22Rv1 (cell line): ENCODE measurements around the gene BCL2L11.

Experiments
- H3K27ac ChIP-seq: fragments of 450-650 bp; 2 replicates; pipeline ENCODE4 v1.5.1; 2017
- CTCF ChIP-seq: fragments of 450-650 bp; IDR thresholded peaks from 2 replicates; pipeline ENCODE4 v1.5.1; 2017; ENCODE audit warnings: mild to moderate bottlenecking
- ZFX ChIP-seq: fragments of 450-650 bp; IDR thresholded peaks from 2 replicates; pipeline ENCODE4 v1.6.1; 2017; ENCODE audit warnings: antibody characterized with exemption, borderline replicate concordance

BCL2L11 gene

GRCh38 chr2:111157071-111157661, 36.5 kb downstream of the BCL2L11 start:
- no peak overlapping the region for H3K27ac ChIP-seq
- TF ChIP-seq ZFX (no peak), CTCF (no peak)

- TF ChIP-seq ZFX, result no peak
- no peak for TF ChIP-seq CTCF
- H3K27ac ChIP-seq, result no peak overlapping the region
These were observed 37.1 kb downstream of the BCL2L11 start for GRCh38 chr2:111157798-111158197.

GRCh38 chr2:111159641-111160040, 38.9 kb downstream of the BCL2L11 start:
- TF ChIP-seq ZFX (no peak), CTCF (no peak)
- no peak overlapping the region for H3K27ac ChIP-seq

- H3K27ac ChIP-seq, result no peak overlapping the region
- TF ChIP-seq CTCF (no peak), ZFX (no peak)
These were observed 40.0 kb downstream of the BCL2L11 start for GRCh38 chr2:111160758-111161157.

DNA sequence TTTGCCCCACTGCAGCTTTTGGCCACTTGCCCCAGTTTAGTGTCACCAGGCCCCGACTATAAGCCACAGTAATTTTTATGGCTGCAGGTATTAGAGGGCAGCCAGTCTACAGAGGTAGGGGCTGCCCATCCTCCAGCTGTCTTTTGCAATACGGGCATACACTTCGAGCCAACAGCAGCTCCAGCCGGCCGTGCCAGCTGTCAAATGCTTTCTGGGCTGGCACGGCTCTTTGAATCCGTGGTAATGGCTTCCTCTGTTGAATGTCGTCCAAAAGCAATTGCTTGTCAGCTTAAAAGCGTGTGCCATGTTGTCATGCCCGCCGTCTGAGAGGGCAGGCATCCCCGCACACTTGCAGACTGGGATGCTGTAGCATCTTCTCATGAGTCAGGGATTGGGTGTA, 41.3 kb downstream of the BCL2L11 start:
- H3K27ac ChIP-seq, result no peak overlapping the region
- TF ChIP-seq CTCF (no peak), ZFX (no peak)

DNA sequence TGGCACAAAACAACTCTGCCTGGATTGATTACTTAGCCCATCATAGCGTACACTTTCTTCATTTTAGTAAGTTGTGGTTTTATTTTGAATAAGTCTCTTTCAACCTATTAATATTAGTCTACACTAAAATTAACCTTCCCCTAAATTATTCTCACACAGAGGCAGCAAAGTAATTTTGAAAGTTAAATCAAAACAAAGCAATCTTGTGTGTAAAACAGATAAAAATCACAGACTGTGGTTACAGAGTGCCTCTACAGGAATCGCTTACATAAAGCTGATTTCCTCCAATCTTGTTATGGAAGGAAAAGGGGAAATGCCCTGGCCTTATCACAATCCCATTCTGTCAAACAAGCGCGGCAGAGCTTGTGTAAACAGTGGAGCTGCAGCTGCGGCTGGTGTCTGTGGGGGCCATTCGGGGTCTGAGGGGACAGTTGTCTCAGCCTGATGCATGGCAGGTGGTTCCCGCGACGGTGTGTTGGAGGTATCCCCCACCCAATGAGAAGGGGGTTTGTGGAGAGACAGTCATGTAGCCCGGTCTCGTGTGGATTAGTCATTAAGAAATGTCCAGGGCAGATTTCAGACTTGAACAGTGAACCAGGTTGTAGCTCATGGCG, 42.1 kb downstream of the BCL2L11 start:
- no peak for TF ChIP-seq CTCF
- TF ChIP-seq ZFX, result no peak
- no peak overlapping the region for H3K27ac ChIP-seq

DNA sequence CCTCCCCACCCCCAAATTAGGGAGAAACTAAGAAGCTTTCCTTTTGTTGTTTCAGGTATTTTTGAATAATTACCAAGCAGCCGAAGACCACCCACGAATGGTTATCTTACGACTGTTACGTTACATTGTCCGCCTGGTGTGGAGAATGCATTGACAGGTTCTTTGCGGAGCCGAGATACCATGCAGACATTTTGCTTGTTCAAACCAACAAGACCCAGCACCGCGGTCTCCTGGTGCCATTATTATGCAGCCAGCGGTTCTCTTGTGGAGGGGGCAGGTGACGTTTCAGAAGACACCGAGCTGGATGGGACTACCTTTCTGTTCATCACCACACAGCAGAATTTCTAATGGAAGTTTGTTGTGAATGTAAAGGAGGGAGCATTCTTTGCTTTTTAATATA, 43.4 kb downstream of the BCL2L11 start:
- H3K27ac ChIP-seq, result no peak overlapping the region
- no peak for TF ChIP-seq CTCF
- no peak for TF ChIP-seq ZFX
